K562 (cell line): Measurements from ENCODE around the gene USP48. TPM values are rescaled to one million over a fixed set of nuclear protein-coding genes. Genes with fewer than 3 reads are reported as not detected.
"Not testable (repeated sequence)": the region's sequence is repeated elsewhere in the genome, so short reads cannot be mapped to it uniquely, and the experiment has no call there.

ENCODE experiments used
- ATAC-seq: fragments of 200-7000 bp; cut with Tn5 transposase; 3 replicates; pipeline ENCODE4 v1.9.1; 2020; ENCODE audit warnings: moderate library complexity
- BruUV-seq: library from RNA; stranded (reverse); fragments of 400-500 nt; replicated peaks from 2 replicates; lab custom pipeline; 2021; lab: Mats Ljungman, UMichigan
- CTCF ChIA-PET: fragments of 300-600 bp; formaldehyde crosslinking; extraction: SDS; loops from one replicate; lab custom pipeline; 2021; ENCODE audit warnings: low intra/inter-chr PET ratio; lab: Yijun Ruan, JAX
- POLR2A ChIA-PET: fragments of 300-600, 350-650 bp; sonication (Branson Sonifier 250); formaldehyde crosslinking; extraction: SDS; loops from one replicate; lab custom pipeline; 2021; ENCODE audit warnings: antibody characterized with exemption, inconsistent platforms; lab: Yijun Ruan, JAX
- DNase-seq, 4 experiments: peaks; one replicate each; pipeline versions ENCODE4 v3.0.0 to v3.0.0-alpha.2; 2011 to 2018; ENCODE audit warnings: low spot score in 3 of 4, mixed read lengths in 3 of 4; ENCODE audit errors: extremely low read depth in 1 of 4
- FAIRE-seq: peaks from 2 replicates; lab custom pipeline; 2011; peaks lifted over from hg19 to GRCh38; lab: Jason Lieb, UNC
- H2AFZ ChIP-seq: 2 replicates; pipeline ENCODE4 v1.6.0; 2011; ENCODE audit warnings: low read depth, low read length, control low read depth, inconsistent platforms
- H3K27ac ChIP-seq: fragments of 200-600 bp; 3 replicates; pipeline ENCODE4 v1.8.0; 2011; ENCODE audit warnings: low read depth, mild to moderate bottlenecking, control low read depth, inconsistent platforms, low read length, moderate library complexity, mixed read lengths; ENCODE audit errors: extremely low read depth
- H3K27me3 ChIP-seq, 2 experiments: fragments of 300-600 bp in 1 of 2; 2 replicates in 1 of 2; 3 replicates in 1 of 2; pipeline versions ENCODE4 v1.6.0 to v1.8.0; 2011; ENCODE audit warnings: inconsistent platforms in 2 of 2, low read length in 2 of 2, mild to moderate bottlenecking in 1 of 2, mixed read lengths in 1 of 2, moderate library complexity in 1 of 2; ENCODE audit not compliant: control insufficient read depth in 2 of 2, insufficient read depth in 2 of 2
- H3K36me3 ChIP-seq: fragments of 300-600 bp; 3 replicates; pipeline ENCODE4 v1.8.0; 2011; ENCODE audit warnings: mild to moderate bottlenecking, low read length, inconsistent platforms; ENCODE audit not compliant: control insufficient read depth, insufficient read depth
- H3K4me1 ChIP-seq, 2 experiments: fragments of 200-600 bp in 1 of 2; replicated peaks in 1 of 2; 2 replicates in 1 of 2; 3 replicates in 1 of 2; pipeline versions ENCODE4 v1.5.1 to v1.8.0; 2011; ENCODE audit warnings: inconsistent platforms in 2 of 2, low read length in 2 of 2, mild to moderate bottlenecking in 1 of 2, mixed read lengths in 1 of 2, moderate library complexity in 1 of 2; ENCODE audit not compliant: control insufficient read depth in 2 of 2, insufficient read depth in 2 of 2
- H3K4me2 ChIP-seq: 2 replicates; pipeline ENCODE4 v1.6.1; 2011; ENCODE audit warnings: low read length, control low read depth, inconsistent platforms, mixed read lengths; ENCODE audit not compliant: insufficient read depth
- H3K4me3 ChIP-seq: fragments of 200-600 bp; sonication (generic), shearing (Covaris generic); 2 replicates; pipeline ENCODE4 v1.5.1; 2016; ENCODE audit warnings: control low read depth, inconsistent platforms
- H3K79me2 ChIP-seq: fragments of 200-600 bp; 3 replicates; pipeline ENCODE4 v1.8.0; 2011; ENCODE audit warnings: low read length, inconsistent platforms; ENCODE audit not compliant: control insufficient read depth, insufficient read depth
- H3K9ac ChIP-seq, 2 experiments: 2 replicates each; pipeline versions ENCODE4 v1.6.0 to v1.6.1; 2011; ENCODE audit warnings: low read depth in 2 of 2, low read length in 2 of 2, control low read depth in 1 of 2, inconsistent platforms in 1 of 2, mild to moderate bottlenecking in 1 of 2, mixed read lengths in 1 of 2; ENCODE audit not compliant: insufficient read depth in 1 of 2
- H3K9me1 ChIP-seq: one replicate; pipeline ENCODE4 v1.6.0; 2011; ENCODE audit warnings: inconsistent platforms, mild to moderate bottlenecking, low read length, moderate library complexity; ENCODE audit not compliant: control insufficient read depth, insufficient read depth
- H3K9me3 ChIP-seq: replicated peaks from 2 replicates; pipeline ENCODE4 v1.5.1; 2011; ENCODE audit warnings: low read depth, low read length, inconsistent platforms; ENCODE audit not compliant: control insufficient read depth, insufficient read depth
- H4K20me1 ChIP-seq: replicated peaks from 2 replicates; pipeline ENCODE4 v1.6.1; 2011; ENCODE audit warnings: low read length, inconsistent platforms, mixed read lengths; ENCODE audit not compliant: control insufficient read depth, insufficient read depth
- BCOR ChIP-seq: fragments of 450-650 bp; IDR thresholded peaks from 2 replicates; pipeline ENCODE4 v1.6.1; 2016
- E4F1 ChIP-seq: fragments of 250-450 bp; sonication (Bioruptor Pico); IDR thresholded peaks from 2 replicates; pipeline ENCODE4 v1.5.0; 2021; ENCODE audit warnings: mild to moderate bottlenecking, borderline replicate concordance
- ERF ChIP-seq: fragments of 450-650 bp; formaldehyde crosslinking; IDR thresholded peaks from 2 replicates; pipeline ENCODE4 v1.4.0; 2020; ENCODE audit warnings: mild to moderate bottlenecking, mixed read lengths
- FOXM1 ChIP-seq, 2 experiments: fragments of 450-650 bp in 1 of 2; sonication (generic) in 1 of 2; formaldehyde crosslinking in 1 of 2; IDR thresholded peaks; 2 replicates each; pipeline versions ENCODE4 v1.6.1 to v1.9.0; 2017 to 2022; ENCODE audit warnings: low read depth in 2 of 2, mild to moderate bottlenecking in 2 of 2, missing genetic modification reagents in 1 of 2, moderate library complexity in 1 of 2
- KDM1A ChIP-seq, 2 experiments: fragments of 450-650 bp; IDR thresholded peaks; 2 replicates each; pipeline ENCODE4 v1.6.1; 2016; ENCODE audit warnings: mild to moderate bottlenecking in 2 of 2
- NONO ChIP-seq, 2 experiments: fragments of 200-400 bp in 1 of 2; fragments of 450-650 bp in 1 of 2; formaldehyde crosslinking in 1 of 2; IDR thresholded peaks; 2 replicates each; pipeline ENCODE4 v1.6.1; 2017; ENCODE audit warnings: low read depth in 2 of 2, mild to moderate bottlenecking in 2 of 2, moderate library complexity in 2 of 2, low read length in 1 of 2
- NR2C2 ChIP-seq, 2 experiments: fragments of 200-800 bp in 1 of 2; sonication (Bioruptor generic) in 1 of 2; sonication (generic) in 1 of 2; formaldehyde crosslinking in 1 of 2; IDR thresholded peaks; 2 replicates each; pipeline versions ENCODE4 v1.6.1 to v1.8.0; 2016 to 2022; ENCODE audit warnings: mild to moderate bottlenecking in 1 of 2, missing compliant biosample characterization in 1 of 2, missing genetic modification characterization in 1 of 2, missing genetic modification reagents in 1 of 2
- SIN3B ChIP-seq: fragments of 450-650 bp; IDR thresholded peaks from 2 replicates; pipeline ENCODE4 v1.6.1; 2017; ENCODE audit warnings: low read depth, mild to moderate bottlenecking, moderate library complexity
- SMARCA5 ChIP-seq: fragments of 450-650 bp; IDR thresholded peaks from 2 replicates; pipeline ENCODE4 v1.6.1; 2016
- TOE1 ChIP-seq, 2 experiments: fragments of 450-650 bp in 1 of 2; sonication (generic) in 1 of 2; formaldehyde crosslinking in 1 of 2; IDR thresholded peaks; 2 replicates each; pipeline versions ENCODE4 v1.7.1 to v1.8.0; 2016 to 2022; ENCODE audit warnings: borderline replicate concordance in 2 of 2, mild to moderate bottlenecking in 2 of 2, antibody characterized with exemption in 1 of 2, inconsistent platforms in 1 of 2, low read depth in 1 of 2, missing genetic modification reagents in 1 of 2, moderate library complexity in 1 of 2
- TRIM25 ChIP-seq: fragments of 450-650 bp; IDR thresholded peaks from 2 replicates; pipeline ENCODE4 v1.7.0; 2016; ENCODE audit warnings: borderline replicate concordance
- ZFP91 ChIP-seq: sonication (generic); formaldehyde crosslinking; IDR thresholded peaks from 2 replicates; pipeline ENCODE4 v1.8.0; 2022; ENCODE audit warnings: mild to moderate bottlenecking, missing genetic modification reagents
- WGBS: fragments of 100-300 bp; shearing (Covaris generic); methylation state at CpG from one replicate; pipeline ENCODE4 v1.1.6; 2016; ENCODE audit warnings: low coverage, mixed read lengths; ENCODE audit not compliant: insufficient coverage; ENCODE audit errors: missing lambda C conversion rate; 5-methylcytosine and 5-hydroxymethylcytosine counted together
- in situ Hi-C: fragments of 300-500 bp; cut with MboI; formaldehyde crosslinking; loops from 4 replicates; pipeline ENCODE4 v1.15.0; 2018; ENCODE audit warnings: inconsistent platforms, mixed read lengths
- intact Hi-C: fragments of 100-400 bp; cut with micrococcal nuclease; formaldehyde crosslinking; loops from 2 replicates; pipeline ENCODE4 v1.14.2; 2022
- polyA plus RNA-seq, 8 experiments: library from polyadenylated mRNA; depleted of rRNA in 4 of 8; stranded (reverse) in 5 of 8; unstranded in 3 of 8; fragments of >200 nt; fragmentation: Nextera tagmentation in 2 of 8; fragmentation: Illumina TruSeq in 1 of 8; extraction: Ambion mirVana in 2 of 8; extraction: Trizol in 1 of 8; gene quantifications; 2 replicates each; pipeline versions ENCODE4 v1.2.1 to v1.2.3, GENCODE V29; 2011 to 2014; ENCODE audit warnings: inconsistent platforms in 1 of 8, missing spikeins in 1 of 8
- total RNA-seq, 7 experiments: library from RNA; depleted of rRNA in 6 of 7; stranded (reverse); fragments of >200 nt in 6 of 7; fragmentation: Illumina TruSeq in 2 of 7; extraction: Trizol in 2 of 7; gene quantifications; 2 replicates each; pipeline versions ENCODE4 v1.2.1 to v1.2.3, GENCODE V29; 2011 to 2021; ENCODE audit warnings: low replicate concordance in 1 of 7

USP48 gene
- total and polyA plus RNA-seq, 9 of the 15 experiments (the other 6 are each of a cell fraction or from before 2014, with no cell fraction given): 23.3 to 123 (median 106) TPM

GRCh38 chr1:21631590-21631943 is 151.4 kb downstream of the USP48 start:
- H4K20me1 ChIP-seq; H3K4me3 ChIP-seq; H3K9me3 ChIP-seq; FAIRE-seq; intact Hi-C loops; CTCF ChIA-PET; in situ Hi-C loops; BruUV-seq; DNase-seq; H3K9me1 ChIP-seq; H3K27me3 ChIP-seq; H3K36me3 ChIP-seq; ATAC-seq; TF ChIP-seq TOE1 (CRISPR knock-in tag; IDR thresholded peaks at IDR 0.05; ENCODE audit: borderline replicate concordance, low read depth); NR2C2 (tag; IDR thresholded peaks at IDR 0.05); FOXM1 (IDR thresholded peaks at IDR 0.05; ENCODE audit: low read depth): not testable (repeated sequence)
- peak overlapping the region; percentile 83 for H3K27ac ChIP-seq
- H2AFZ ChIP-seq: peak overlapping the region; percentile 73
- peak overlapping the region; percentile 74 for H3K4me2 ChIP-seq
- POLR2A ChIA-PET: interaction anchor here (0.6 to 4.6 kb wide), 9 partner anchors 9 to 682 kb away, joined by 3 to 23 read pairs (median 4); no protein-coding TSS in a partner anchor
- H3K79me2 ChIP-seq: peaks cover 17% of the 10 kb centered on the region; the same call in 2 of the 3 replicates
- peak overlapping the region; percentile 56 to 87 for H3K9ac ChIP-seq
- H3K4me1 ChIP-seq: peaks cover 64 to 69% of the 10 kb centered on the region in 2 experiments
- WGBS: 20% methylated on average over 5 of the region's 8 CpGs
- TF ChIP-seq E4F1 (CRISPR knock-in tag): 0 out of 2 replicates have a peak, but pooled peaks have one; percentile 9
- TF ChIP-seq SMARCA5: 0 out of 2 replicates have a peak, but pooled peaks have one; percentile 65
- peak; percentile 88 for TF ChIP-seq BCOR
- TF ChIP-seq KDM1A (IDR thresholded peaks at IDR 0.05): peak; percentile 48 to 51; a peak in 1 of 4 replicates
- 0 out of 2 replicates have a peak, but pooled peaks have one; percentile 15 for TF ChIP-seq TRIM25
- TF ChIP-seq TOE1 (IDR thresholded peaks at IDR 0.05; ENCODE audit: borderline replicate concordance): 0 out of 2 replicates have a peak, but pooled peaks have one; percentile 12
- 0 out of 4 replicates have a peak, but pooled peaks of 1 of the 2 experiments have one; percentile 16 for TF ChIP-seq NONO (IDR thresholded peaks at IDR 0.05; ENCODE audit: low read depth in 2 of 2, low read length in 1 of 2)
- 0 out of 2 replicates have a peak, but pooled peaks have one; percentile 9 for TF ChIP-seq ERF (CRISPR knock-in tag)
- TF ChIP-seq NR2C2 (CRISPR knock-in tag; IDR thresholded peaks at IDR 0.05): peak; percentile 76; the same call in 1 of the 2 replicates
- TF ChIP-seq ZFP91 (CRISPR knock-in tag): 0 out of 2 replicates have a peak, but pooled peaks have one; percentile 50
- peak; percentile 4; the same call in 1 of the 2 replicates for TF ChIP-seq SIN3B
- 0 out of 2 replicates have a peak, but pooled peaks have one; percentile 22 for TF ChIP-seq FOXM1 (CRISPR knock-in tag; IDR thresholded peaks at IDR 0.05; ENCODE audit: low read depth)
